OCI-LY1 (cell line): ENCODE measurements around the gene FSD1L.

ENCODE experiments used
- H2AFZ ChIP-seq: fragments of 200-600 bp; sonication (generic), shearing (Covaris generic); 2 replicates; pipeline ENCODE4 v1.6.0; 2014; ENCODE audit warnings: antibody characterized with exemption, mild to moderate bottlenecking, low read length
- H3F3A ChIP-seq: fragments of 200-600 bp; sonication (generic), shearing (Covaris generic); 2 replicates; pipeline ENCODE4 v1.6.0; 2014; ENCODE audit warnings: mild to moderate bottlenecking, antibody characterized with exemption, low read length, moderate library complexity; ENCODE audit not compliant: insufficient read depth
- H3K27ac ChIP-seq: fragments of 200-600 bp; sonication (generic); 2 replicates; pipeline ENCODE4 v1.5.1; 2014; ENCODE audit warnings: low read length, mixed run types, mild to moderate bottlenecking, low read depth; ENCODE audit not compliant: poor library complexity, severe bottlenecking
- H3K27me3 ChIP-seq: fragments of 200-600 bp; sonication (generic); 2 replicates; pipeline ENCODE4 v1.6.0; 2014; ENCODE audit warnings: antibody characterized with exemption, mild to moderate bottlenecking, low read length, moderate library complexity; ENCODE audit not compliant: insufficient read depth
- H3K36me3 ChIP-seq: fragments of 200-600 bp; sonication (generic); 2 replicates; pipeline ENCODE4 v1.6.1; 2014; ENCODE audit warnings: mild to moderate bottlenecking, antibody characterized with exemption, low read length, moderate library complexity, mixed read lengths; ENCODE audit not compliant: insufficient read depth
- H3K4me1 ChIP-seq: fragments of 200-600 bp; sonication (generic); 2 replicates; pipeline ENCODE4 v1.5.1; 2014; ENCODE audit warnings: mild to moderate bottlenecking, low read length, moderate library complexity; ENCODE audit not compliant: insufficient read depth, severe bottlenecking
- H3K4me2 ChIP-seq: fragments of 200-600 bp; sonication (generic), shearing (Covaris generic); 2 replicates; pipeline ENCODE4 v1.6.1; 2014; ENCODE audit warnings: low read length
- H3K4me3 ChIP-seq: fragments of 200-600 bp; sonication (generic); 2 replicates; pipeline ENCODE4 v1.5.1; 2014; ENCODE audit warnings: low read length, low read depth, mild to moderate bottlenecking, mixed read lengths; ENCODE audit not compliant: poor library complexity, severe bottlenecking
- H3K79me2 ChIP-seq: fragments of 200-600 bp; shearing (Covaris generic); 2 replicates; pipeline ENCODE4 v1.6.1; 2016; ENCODE audit warnings: mixed run types, low read length, mixed read lengths; ENCODE audit not compliant: insufficient read depth
- H3K9ac ChIP-seq: fragments of 200-600 bp; sonication (generic), shearing (Covaris generic); 2 replicates; pipeline ENCODE4 v1.6.1; 2014; ENCODE audit warnings: mild to moderate bottlenecking, low read length, mixed read lengths
- H3K9me2 ChIP-seq: fragments of 200-600 bp; sonication (generic), shearing (Covaris generic); 2 replicates; pipeline ENCODE4 v1.6.1; 2014; ENCODE audit warnings: low read depth, mild to moderate bottlenecking, low read length, mixed read lengths
- H3K9me3 ChIP-seq: fragments of 200-600 bp; shearing (Covaris generic); 2 replicates; pipeline ENCODE4 v1.6.1; 2014; ENCODE audit warnings: low read length, mixed read lengths
- H4K20me1 ChIP-seq: fragments of 200-600 bp; sonication (generic), shearing (Covaris generic); 2 replicates; pipeline ENCODE4 v1.6.0; 2016; ENCODE audit warnings: mild to moderate bottlenecking, low read length; ENCODE audit not compliant: insufficient read depth
- EZH2 ChIP-seq: fragments of 200-600 bp; sonication (generic), shearing (Covaris generic); IDR thresholded peaks from 2 replicates; pipeline ENCODE4 v1.8.0; 2017; ENCODE audit warnings: borderline replicate concordance, mixed run types, mild to moderate bottlenecking, antibody characterized with exemption, low read length, moderate library complexity, mixed read lengths
- TF ChIP-seq, protein P1 (sequence below): fragments of 200-600 bp; sonication (generic), shearing (Covaris generic); IDR thresholded peaks from 2 replicates; pipeline ENCODE4 v1.5.1; 2017; ENCODE audit warnings: mild to moderate bottlenecking, antibody characterized with exemption, low read length, moderate library complexity, mixed read lengths

The FSD1L gene

GRCh38 chr9:105531530-105531929 lies 83.7 kb downstream of the FSD1L start:
- Histone ChIP-seq H3K9ac (no peak overlapping the region), H3K4me2 (no peak overlapping the region), H3K9me2 (no peaks in the 10 kb centered on the region), H3F3A (no peaks in the 10 kb centered on the region), H3K4me3 (no peak overlapping the region), H2AFZ (no peak overlapping the region), H3K27me3 (no peaks in the 10 kb centered on the region), H3K9me3 (no peaks in the 10 kb centered on the region), H3K4me1 (no peaks in the 10 kb centered on the region), H3K79me2 (no peaks in the 10 kb centered on the region), H4K20me1 (no peaks in the 10 kb centered on the region), H3K36me3 (no peaks in the 10 kb centered on the region), H3K27ac (no peak overlapping the region)
- TF ChIP-seq, protein P1, sequence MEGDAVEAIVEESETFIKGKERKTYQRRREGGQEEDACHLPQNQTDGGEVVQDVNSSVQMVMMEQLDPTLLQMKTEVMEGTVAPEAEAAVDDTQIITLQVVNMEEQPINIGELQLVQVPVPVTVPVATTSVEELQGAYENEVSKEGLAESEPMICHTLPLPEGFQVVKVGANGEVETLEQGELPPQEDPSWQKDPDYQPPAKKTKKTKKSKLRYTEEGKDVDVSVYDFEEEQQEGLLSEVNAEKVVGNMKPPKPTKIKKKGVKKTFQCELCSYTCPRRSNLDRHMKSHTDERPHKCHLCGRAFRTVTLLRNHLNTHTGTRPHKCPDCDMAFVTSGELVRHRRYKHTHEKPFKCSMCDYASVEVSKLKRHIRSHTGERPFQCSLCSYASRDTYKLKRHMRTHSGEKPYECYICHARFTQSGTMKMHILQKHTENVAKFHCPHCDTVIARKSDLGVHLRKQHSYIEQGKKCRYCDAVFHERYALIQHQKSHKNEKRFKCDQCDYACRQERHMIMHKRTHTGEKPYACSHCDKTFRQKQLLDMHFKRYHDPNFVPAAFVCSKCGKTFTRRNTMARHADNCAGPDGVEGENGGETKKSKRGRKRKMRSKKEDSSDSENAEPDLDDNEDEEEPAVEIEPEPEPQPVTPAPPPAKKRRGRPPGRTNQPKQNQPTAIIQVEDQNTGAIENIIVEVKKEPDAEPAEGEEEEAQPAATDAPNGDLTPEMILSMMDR, result no peak
- TF ChIP-seq EZH2, result no peak

GRCh38 chr9:105535920-105536668 lies 88.3 kb downstream of the FSD1L start:
- Histone ChIP-seq H3K9me2 (no peaks in the 10 kb centered on the region), H3K9me3 (no peaks in the 10 kb centered on the region), H3K27me3 (no peaks in the 10 kb centered on the region), H3K36me3 (no peaks in the 10 kb centered on the region), H4K20me1 (no peaks in the 10 kb centered on the region), H3K9ac (no peak overlapping the region), H3K27ac (no peak overlapping the region), H3F3A (no peaks in the 10 kb centered on the region), H3K4me1 (no peaks in the 10 kb centered on the region), H3K4me3 (no peak overlapping the region), H2AFZ (no peak overlapping the region), H3K79me2 (no peaks in the 10 kb centered on the region), H3K4me2 (no peak overlapping the region)
- TF ChIP-seq, protein P1, result no peak
- TF ChIP-seq EZH2, result no peak

- Histone ChIP-seq H3K4me3 (no peak overlapping the region), H3K9ac (no peak overlapping the region), H2AFZ (no peak overlapping the region), H3K4me2 (no peak overlapping the region), H3K36me3 (no peaks in the 10 kb centered on the region), H3K9me2 (no peaks in the 10 kb centered on the region), H3K27ac (no peak overlapping the region), H3K79me2 (no peaks in the 10 kb centered on the region), H3K9me3 (no peaks in the 10 kb centered on the region), H3K4me1 (no peaks in the 10 kb centered on the region), H4K20me1 (no peaks in the 10 kb centered on the region), H3F3A (no peaks in the 10 kb centered on the region), H3K27me3 (no peaks in the 10 kb centered on the region)
- TF ChIP-seq, protein P1, result peak; percentile 29; the same call in 1 of the 2 replicates
- no peak for TF ChIP-seq EZH2
Observed at GRCh38 chr9:105539452-105539851, 91.6 kb downstream of the FSD1L start.
